Brain microvascular endothelial cell (primary cell): ENCODE data around the gene CTBP1.

ENCODE experiments used
- DNase-seq: peaks from one replicate; pipeline ENCODE4 v3.0.0-alpha.2; 2020
- H3K27ac ChIP-seq: fragments of 250-450 bp; sonication (Bioruptor Pico); 2 replicates; pipeline ENCODE4 v1.5.1; 2020; ENCODE audit warnings: mild to moderate bottlenecking, moderate library complexity
- H3K27me3 ChIP-seq: fragments of 250-450 bp; sonication (Bioruptor Pico); replicated peaks from 2 replicates; pipeline ENCODE4 v1.5.1; 2020; ENCODE audit warnings: mild to moderate bottlenecking
- H3K36me3 ChIP-seq: fragments of 250-450 bp; sonication (Bioruptor Pico); replicated peaks from 2 replicates; pipeline ENCODE4 v1.5.1; 2020; ENCODE audit warnings: mild to moderate bottlenecking
- H3K4me3 ChIP-seq: 2 replicates; pipeline ENCODE4 v1.5.1; 2011; ENCODE audit warnings: low read depth, mild to moderate bottlenecking, control low read depth, low read length, moderate library complexity
- CTCF ChIP-seq: IDR thresholded peaks from 2 replicates; pipeline ENCODE4 v1.5.1; 2011; ENCODE audit warnings: low read depth, mild to moderate bottlenecking, moderate library complexity, low read length, control low read depth, inconsistent platforms; ENCODE audit errors: missing control alignments
- in situ Hi-C: cut with HindIII; loops from 2 replicates; pipeline ENCODE4 v1.10.0; 2017; ENCODE audit warnings: low sequenced_read_pairs, low pct_ligation_motif_present

Gene CTBP1

GRCh38 chr4:1210971-1211370 lies 38.0 kb downstream of the CTBP1 start:
- TF ChIP-seq CTCF = no peak
- in situ Hi-C loops = no loop called here
- Histone ChIP-seq H3K4me3 (no peak overlapping the region), H3K36me3 (peaks cover 36% of the 10 kb centered on the region), H3K27ac (no peak overlapping the region), H3K27me3 (no peaks in the 10 kb centered on the region)
- no peak for DNase-seq

DNA sequence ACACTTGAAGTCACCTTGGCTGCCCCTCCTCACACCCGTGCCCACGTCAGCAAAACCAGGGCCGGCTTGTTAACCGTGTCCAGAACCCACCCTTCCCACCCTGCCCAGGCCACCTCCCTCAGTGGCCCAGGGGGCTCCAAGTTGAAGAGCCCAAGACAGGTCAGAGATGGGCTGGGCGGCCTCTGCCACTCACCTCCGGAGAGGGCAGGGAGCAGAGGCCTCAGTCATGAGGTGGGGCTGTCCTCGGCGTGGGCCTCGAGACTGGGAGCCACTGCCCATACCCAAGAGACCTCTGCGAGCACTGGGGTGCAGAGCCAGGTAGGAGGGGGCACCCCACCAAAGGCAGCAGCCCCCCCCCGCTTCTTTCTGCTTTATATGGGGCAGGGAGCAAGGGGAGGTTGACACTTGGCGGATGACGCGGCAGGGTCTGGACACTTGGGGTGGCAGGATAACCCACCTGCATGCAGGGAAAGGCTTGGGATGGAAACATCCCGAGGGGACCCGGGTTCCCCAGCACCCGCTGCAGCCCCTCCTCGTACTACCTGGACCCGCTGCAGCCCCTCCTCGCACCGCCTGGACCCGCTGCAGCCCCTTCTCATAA lies 38.6 kb downstream of the CTBP1 start:
- in situ Hi-C loops = no loop called here
- no peak for TF ChIP-seq CTCF
- no peak overlapping the region for H3K27ac ChIP-seq
- H3K4me3 ChIP-seq = no peak overlapping the region
- no peak for DNase-seq
- H3K36me3 ChIP-seq = peaks cover 30% of the 10 kb centered on the region
- no peaks in the 10 kb centered on the region for H3K27me3 ChIP-seq

DNA sequence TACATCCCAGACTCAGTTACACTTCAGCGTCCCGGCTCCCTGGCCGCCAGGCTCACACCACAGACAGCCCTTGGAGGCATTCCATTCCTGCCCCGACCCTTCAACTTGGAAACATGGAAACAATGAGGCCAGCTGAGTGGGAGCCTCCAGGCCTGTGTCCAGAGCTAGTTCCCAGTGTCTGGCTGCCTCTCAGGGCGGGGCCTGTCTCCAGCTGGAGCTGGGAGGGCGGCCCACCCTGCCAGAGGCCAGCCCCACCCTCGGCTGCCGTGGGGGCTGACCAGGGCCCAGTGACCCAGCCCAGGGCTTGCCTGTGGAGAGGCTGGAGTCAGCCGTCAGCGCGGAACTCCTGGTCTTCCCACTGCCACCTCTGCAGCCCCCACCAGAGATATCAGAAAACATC lies 39.1 kb downstream of the CTBP1 start:
- Histone ChIP-seq H3K27ac (no peak overlapping the region), H3K4me3 (no peak overlapping the region)

DNA sequence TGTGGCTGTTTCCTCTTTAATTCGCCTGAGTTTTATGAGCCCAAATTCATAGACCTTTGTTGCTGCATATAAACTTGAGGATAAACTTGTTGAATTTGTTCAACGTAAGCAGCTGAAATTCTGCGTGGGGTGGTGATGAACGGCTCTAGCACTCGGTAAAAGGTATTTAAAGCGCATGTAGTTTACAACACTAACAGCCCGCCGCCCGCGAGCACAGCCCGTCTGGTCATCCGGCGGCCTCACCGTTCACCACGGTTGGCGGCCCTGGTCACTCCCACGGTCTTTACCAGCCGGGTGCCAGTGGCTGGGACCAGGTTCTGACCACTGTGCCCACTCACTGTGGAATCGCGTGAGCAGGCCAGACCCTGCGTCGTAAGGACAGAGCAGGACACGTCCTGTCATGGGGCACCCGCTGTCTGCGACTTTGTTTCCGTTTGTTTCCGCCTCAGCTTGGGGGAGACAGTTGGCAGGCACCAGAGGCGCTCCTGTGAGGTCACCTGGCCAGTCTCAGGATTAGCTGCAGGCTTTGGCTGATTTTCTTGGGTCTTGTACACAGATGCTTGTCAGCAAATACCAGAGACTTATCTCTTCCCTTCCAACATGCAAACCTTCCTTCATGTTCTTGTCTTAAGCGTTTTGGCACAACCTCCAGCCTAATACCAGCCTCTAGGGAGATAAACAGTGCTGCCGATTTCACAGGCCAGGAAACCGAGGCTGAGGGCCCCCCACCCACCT lies 39.8 kb downstream of the CTBP1 start:
- H3K4me3 ChIP-seq = no peak overlapping the region
- TF ChIP-seq CTCF = no peak
- H3K27me3 ChIP-seq = no peaks in the 10 kb centered on the region
- in situ Hi-C loops = no loop called here
- no peak for DNase-seq
- H3K27ac ChIP-seq = no peak overlapping the region
- peaks cover 21% of the 10 kb centered on the region for H3K36me3 ChIP-seq

More for the DNA sequence above, 39.1 kb downstream of the CTBP1 start:
- TF ChIP-seq CTCF = no peak
- no peak for DNase-seq
- peaks cover 25% of the 10 kb centered on the region for H3K36me3 ChIP-seq
- in situ Hi-C loops = no loop called here
- no peaks in the 10 kb centered on the region for H3K27me3 ChIP-seq

- TF ChIP-seq CTCF = no peak
- Histone ChIP-seq H3K27me3 (no peaks in the 10 kb centered on the region), H3K36me3 (peaks cover 16% of the 10 kb centered on the region), H3K4me3 (no peak overlapping the region), H3K27ac (no peak overlapping the region)
- DNase-seq = no peak
- in situ Hi-C loops = no loop called here
Measured at GRCh38 chr4:1208266-1208961, 40.5 kb downstream of the CTBP1 start.
